ENCODE measurements around the gene AHR. TPM values are rescaled to one million over a fixed set of nuclear protein-coding genes. Genes with fewer than 3 reads are reported as not detected.

Gene AHR
- total RNA-seq, 1 experiment from 2014 or later: 72.7 TPM

DNA sequence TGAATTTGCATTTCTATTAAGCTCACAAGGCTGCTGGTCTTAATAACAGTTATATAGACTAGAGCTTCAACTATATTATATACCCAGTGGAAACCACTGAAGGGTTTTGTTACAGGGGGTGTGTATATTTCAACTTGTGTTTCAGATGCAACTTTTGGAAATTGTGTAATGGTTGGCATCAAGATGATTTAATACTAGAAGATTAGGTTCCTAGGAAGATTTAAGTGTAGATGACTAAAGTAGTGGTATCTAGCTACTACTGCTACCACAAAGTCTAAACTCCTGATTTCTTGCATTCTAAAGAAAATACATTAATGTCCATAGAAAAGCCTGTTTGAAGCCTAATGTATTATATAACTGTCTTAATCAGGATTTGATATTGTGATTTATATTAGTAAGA lies 30.2 kb downstream of the AHR start:
- Histone ChIP-seq H3K27me3 (ENCODE audit: low read length) (no peaks in the 10 kb centered on the region), H3K36me3 (ENCODE audit: low read depth, low read length) (peaks cover 43% of the 10 kb centered on the region), H3K9ac (ENCODE audit: low read length) (no peak overlapping the region), H3K4me3 (ENCODE audit: low read length) (no peak overlapping the region), H2AFZ (ENCODE audit: low read length) (no peak overlapping the region), H3K79me2 (ENCODE audit: low read length) (peaks cover 14% of the 10 kb centered on the region; the same call in 1 of the 2 replicates), H4K20me1 (ENCODE audit: low read length) (no peaks in the 10 kb centered on the region), H3K9me3 (ENCODE audit: low read length) (no peaks in the 10 kb centered on the region), H3K4me1 (ENCODE audit: insufficient read depth, low read length) (peaks cover 32% of the 10 kb centered on the region), H3F3A (ENCODE audit: low read length, unreplicated experiment) (peaks cover 4% of the 10 kb centered on the region), H3K4me2 (ENCODE audit: low read length) (no peak overlapping the region), H3K9me2 (replicated peaks; ENCODE audit: low read length) (no peaks in the 10 kb centered on the region), H3K27ac (ENCODE audit: low read length) (no peak overlapping the region)
- POLR2A ChIA-PET (ENCODE audit: unreplicated experiment): no interaction called here
- TF ChIP-seq, protein P1, sequence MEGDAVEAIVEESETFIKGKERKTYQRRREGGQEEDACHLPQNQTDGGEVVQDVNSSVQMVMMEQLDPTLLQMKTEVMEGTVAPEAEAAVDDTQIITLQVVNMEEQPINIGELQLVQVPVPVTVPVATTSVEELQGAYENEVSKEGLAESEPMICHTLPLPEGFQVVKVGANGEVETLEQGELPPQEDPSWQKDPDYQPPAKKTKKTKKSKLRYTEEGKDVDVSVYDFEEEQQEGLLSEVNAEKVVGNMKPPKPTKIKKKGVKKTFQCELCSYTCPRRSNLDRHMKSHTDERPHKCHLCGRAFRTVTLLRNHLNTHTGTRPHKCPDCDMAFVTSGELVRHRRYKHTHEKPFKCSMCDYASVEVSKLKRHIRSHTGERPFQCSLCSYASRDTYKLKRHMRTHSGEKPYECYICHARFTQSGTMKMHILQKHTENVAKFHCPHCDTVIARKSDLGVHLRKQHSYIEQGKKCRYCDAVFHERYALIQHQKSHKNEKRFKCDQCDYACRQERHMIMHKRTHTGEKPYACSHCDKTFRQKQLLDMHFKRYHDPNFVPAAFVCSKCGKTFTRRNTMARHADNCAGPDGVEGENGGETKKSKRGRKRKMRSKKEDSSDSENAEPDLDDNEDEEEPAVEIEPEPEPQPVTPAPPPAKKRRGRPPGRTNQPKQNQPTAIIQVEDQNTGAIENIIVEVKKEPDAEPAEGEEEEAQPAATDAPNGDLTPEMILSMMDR (conservative IDR thresholded peaks at IDR 0.05; ENCODE audit: low read depth, low read length): no peak
- TF ChIP-seq EZH2 (IDR thresholded peaks at IDR 0.05; ENCODE audit: low read length, unreplicated experiment) (no peak), EZH2phosphoT487 (IDR thresholded peaks at IDR 0.05; ENCODE audit: borderline replicate concordance, low read length) (no peak)
- BruUV-seq (replicated peaks): no TSS peak
- no peak for ATAC-seq
- intact Hi-C loops (cut with micrococcal nuclease): loop anchor here (5.0 kb wide), 1 partner anchor 204 kb away; no protein-coding TSS in a partner anchor
- DNase-seq: no peak
- CTCF ChIA-PET: no interaction called here

DNA sequence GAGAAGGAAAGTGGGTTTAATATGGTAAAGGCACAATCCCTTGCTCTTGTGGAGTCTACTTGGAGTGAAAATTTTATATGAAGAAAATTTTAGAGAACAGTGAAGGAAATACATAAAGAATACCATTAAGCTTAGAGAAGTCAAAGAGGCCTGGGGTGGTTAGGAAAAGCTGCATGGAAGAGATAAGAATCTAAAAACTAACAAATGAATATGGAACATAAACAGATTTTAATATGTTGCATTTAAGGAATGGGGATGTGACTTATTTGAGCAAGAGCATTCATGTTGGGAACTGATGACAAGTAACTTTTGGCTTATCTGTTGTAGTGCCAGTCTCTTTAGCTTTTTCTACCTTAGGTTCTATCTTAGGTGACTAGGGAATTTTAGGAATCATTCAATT lies 31.0 kb downstream of the AHR start:
- no peaks in the 10 kb centered on the region for H3K9me2 ChIP-seq (replicated peaks; ENCODE audit: low read length)
- H3K27ac ChIP-seq (ENCODE audit: low read length): no peak overlapping the region
- H2AFZ ChIP-seq (ENCODE audit: low read length): no peak overlapping the region
- H3K27me3 ChIP-seq (ENCODE audit: low read length): no peaks in the 10 kb centered on the region
- POLR2A ChIA-PET (ENCODE audit: unreplicated experiment): no interaction called here
- no peaks in the 10 kb centered on the region for H3K9me3 ChIP-seq (ENCODE audit: low read length)
- H4K20me1 ChIP-seq (ENCODE audit: low read length): no peaks in the 10 kb centered on the region
- peaks cover 12% of the 10 kb centered on the region; the same call in 1 of the 2 replicates for H3K79me2 ChIP-seq (ENCODE audit: low read length)
- H3K4me1 ChIP-seq (ENCODE audit: insufficient read depth, low read length): peaks cover 32% of the 10 kb centered on the region
- BruUV-seq (replicated peaks): no TSS peak
- no peak overlapping the region for H3K9ac ChIP-seq (ENCODE audit: low read length)
- H3F3A ChIP-seq (ENCODE audit: low read length, unreplicated experiment): peaks cover 4% of the 10 kb centered on the region
- peaks cover 51% of the 10 kb centered on the region for H3K36me3 ChIP-seq (ENCODE audit: low read depth, low read length)
- ATAC-seq (no peak), DNase-seq (no peak)
- intact Hi-C loops (cut with micrococcal nuclease): loop anchor here (5.0 kb wide), 1 partner anchor 203 kb away; no protein-coding TSS in a partner anchor
- TF ChIP-seq EZH2 (IDR thresholded peaks at IDR 0.05; ENCODE audit: low read length, unreplicated experiment): no peak
- TF ChIP-seq EZH2phosphoT487 (IDR thresholded peaks at IDR 0.05; ENCODE audit: borderline replicate concordance, low read length): no peak
- TF ChIP-seq, protein P1 (conservative IDR thresholded peaks at IDR 0.05; ENCODE audit: low read depth, low read length): no peak
- CTCF ChIA-PET: interaction anchor here (0.7 kb wide), 1 partner anchor 144 kb away, joined by 3 read pairs; no protein-coding TSS in a partner anchor
- no peak overlapping the region for H3K4me3 ChIP-seq (ENCODE audit: low read length)
- H3K4me2 ChIP-seq (ENCODE audit: low read length): no peak overlapping the region

DNA sequence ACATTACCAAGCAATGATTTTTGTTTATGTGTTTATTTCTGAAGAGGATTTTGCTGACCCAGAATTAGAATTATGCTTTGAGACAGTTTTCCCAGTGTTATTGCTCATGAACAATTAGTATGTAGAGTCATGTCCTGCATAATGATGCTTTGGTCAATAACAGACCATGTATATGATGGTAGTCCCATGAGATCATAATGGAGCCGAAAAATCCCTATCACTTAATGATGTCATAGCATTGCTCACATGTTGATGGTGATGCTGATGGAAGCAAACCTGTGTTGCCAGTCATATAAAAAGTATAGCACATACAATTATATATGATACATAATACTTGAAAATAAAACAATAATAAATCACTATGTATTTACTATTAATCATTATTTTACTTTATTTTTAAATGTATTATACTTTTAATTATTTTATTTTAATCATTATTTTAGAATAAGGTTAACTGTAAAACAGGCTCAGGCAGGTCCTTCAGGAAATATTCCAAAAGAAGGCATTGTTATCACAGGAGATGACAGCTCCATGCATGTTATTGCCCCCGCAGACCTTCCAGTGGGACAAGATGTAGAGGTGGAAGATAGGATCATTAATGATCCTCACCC lies 33.5 kb downstream of the AHR start:
- POLR2A ChIA-PET (ENCODE audit: unreplicated experiment): no interaction called here
- CTCF ChIA-PET: no interaction called here
- H3K9me2 ChIP-seq (replicated peaks; ENCODE audit: low read length): no peaks in the 10 kb centered on the region
- H3K27ac ChIP-seq (ENCODE audit: low read length): no peak overlapping the region
- TF ChIP-seq, protein P1 (conservative IDR thresholded peaks at IDR 0.05; ENCODE audit: low read depth, low read length): no peak
- no peak for TF ChIP-seq EZH2 (IDR thresholded peaks at IDR 0.05; ENCODE audit: low read length, unreplicated experiment)
- TF ChIP-seq EZH2phosphoT487 (IDR thresholded peaks at IDR 0.05; ENCODE audit: borderline replicate concordance, low read length): no peak
- ATAC-seq (no peak), DNase-seq (no peak)
- H3K27me3 ChIP-seq (ENCODE audit: low read length): no peaks in the 10 kb centered on the region
- no peaks in the 10 kb centered on the region for H3K9me3 ChIP-seq (ENCODE audit: low read length)
- H3K4me2 ChIP-seq (ENCODE audit: low read length): no peak overlapping the region
- H2AFZ ChIP-seq (ENCODE audit: low read length): no peak overlapping the region
- H3F3A ChIP-seq (ENCODE audit: low read length, unreplicated experiment): no peaks in the 10 kb centered on the region
- peaks cover 66% of the 10 kb centered on the region for H3K36me3 ChIP-seq (ENCODE audit: low read depth, low read length)
- no peak overlapping the region for H3K4me3 ChIP-seq (ENCODE audit: low read length)
- 0 out of 2 replicates have a peak, but pooled peaks cover 12% of the 10 kb centered on the region for H3K79me2 ChIP-seq (ENCODE audit: low read length)
- H3K4me1 ChIP-seq (ENCODE audit: insufficient read depth, low read length): peaks cover 9% of the 10 kb centered on the region
- H3K9ac ChIP-seq (ENCODE audit: low read length): no peak overlapping the region
- H4K20me1 ChIP-seq (ENCODE audit: low read length): no peaks in the 10 kb centered on the region
- no TSS peak for BruUV-seq (replicated peaks)
- intact Hi-C loops (cut with micrococcal nuclease): no loop called here

Measured in PC-3 (cell line).